Liver (tissue), 3 donors: ENCODE measurements around the gene URGCP.

Experiments
- EGR1 ChIP-seq, 2 donors: IDR thresholded peaks; 2 replicates each; pipeline ENCODE4 v1.6.1; 2016 to 2018; ENCODE audit warnings: antibody characterized with exemption in 2 of 2, low read depth in 2 of 2
- FOXA1 ChIP-seq: IDR thresholded peaks from 2 replicates; pipeline ENCODE4 v1.6.1; 2016; ENCODE audit warnings: antibody characterized with exemption
- GABPA ChIP-seq, 2 donors: IDR thresholded peaks in 1 of 2; conservative IDR thresholded peaks in 1 of 2; 2 replicates each; pipeline ENCODE4 v1.6.1; 2016; ENCODE audit warnings: antibody characterized with exemption in 2 of 2, mild to moderate bottlenecking in 1 of 2, moderate library complexity in 1 of 2
- JUND ChIP-seq, 2 donors: IDR thresholded peaks; 2 replicates each; pipeline ENCODE4 v1.6.1; 2016; ENCODE audit warnings: antibody characterized with exemption in 2 of 2
- RAD21 ChIP-seq, 2 donors: IDR thresholded peaks; 2 replicates each; pipeline ENCODE4 v1.6.1; 2016; ENCODE audit warnings: antibody characterized with exemption in 2 of 2, mild to moderate bottlenecking in 2 of 2
- RXRA ChIP-seq, 2 donors: IDR thresholded peaks; 2 replicates each; pipeline ENCODE4 v1.6.1; 2017 to 2018; ENCODE audit warnings: antibody characterized with exemption in 2 of 2, mild to moderate bottlenecking in 1 of 2
- TAF1 ChIP-seq: conservative IDR thresholded peaks from 2 replicates; pipeline ENCODE4 v1.6.1; 2016; ENCODE audit warnings: antibody characterized with exemption, mild to moderate bottlenecking
- YY1 ChIP-seq: IDR thresholded peaks from 2 replicates; pipeline ENCODE4 v1.6.1; 2016; ENCODE audit warnings: antibody characterized with exemption, mild to moderate bottlenecking
- TF ChIP-seq, protein P1 (sequence below): fragments of 150-350 bp; IDR thresholded peaks from 2 replicates; pipeline ENCODE4 v1.5.1; 2017; ENCODE audit warnings: improper control_type of control experiment, low read depth, low read length; ENCODE audit not compliant: missing input control
- TF ChIP-seq, protein P2 (sequence below): IDR thresholded peaks from 2 replicates; pipeline ENCODE4 v1.6.1; 2016; ENCODE audit warnings: antibody characterized with exemption
- TF ChIP-seq, protein P3 (sequence below): IDR thresholded peaks from 2 replicates; pipeline ENCODE4 v1.6.1; 2016; ENCODE audit warnings: antibody characterized with exemption, mild to moderate bottlenecking
- TF ChIP-seq, protein P4 (sequence below): IDR thresholded peaks from 2 replicates; pipeline ENCODE4 v1.6.1; 2016; ENCODE audit warnings: antibody characterized with exemption
- donor health status: healthy.
- donor health status: healthy.

DNA sequence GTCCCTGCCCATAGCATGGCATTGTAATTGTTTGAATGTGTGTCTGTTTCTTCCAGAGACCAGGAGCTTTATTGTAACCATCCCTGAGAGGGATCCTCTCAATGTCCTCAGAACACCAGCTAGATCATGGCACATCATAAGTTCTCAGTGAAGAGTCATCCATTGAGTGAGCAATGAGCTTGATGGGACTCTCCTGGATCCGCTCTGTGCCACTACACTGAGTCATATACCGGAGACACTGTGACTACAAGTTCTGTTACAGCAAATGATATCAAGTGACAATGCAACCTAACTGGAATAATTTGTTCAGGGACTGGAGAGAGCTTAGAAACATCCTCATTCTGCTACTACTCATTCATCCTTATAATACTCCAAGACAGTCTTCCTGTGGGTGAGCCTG is 62.1 kb downstream of the URGCP start:
- TF ChIP-seq JUND (IDR thresholded peaks at IDR 0.05) (no peak), EGR1 (IDR thresholded peaks at IDR 0.05; ENCODE audit: low read depth in 2 of 2) (no peak), YY1 (no peak), RAD21 (IDR thresholded peaks at IDR 0.05) (no peak), GABPA (IDR thresholded peaks at IDR 0.05 in 1 of 2, conservative IDR thresholded peaks at IDR 0.05 in 1 of 2) (no peak), TAF1 (no peak), RXRA (IDR thresholded peaks at IDR 0.05) (no peak), FOXA1 (no peak)
- TF ChIP-seq, protein P1, sequence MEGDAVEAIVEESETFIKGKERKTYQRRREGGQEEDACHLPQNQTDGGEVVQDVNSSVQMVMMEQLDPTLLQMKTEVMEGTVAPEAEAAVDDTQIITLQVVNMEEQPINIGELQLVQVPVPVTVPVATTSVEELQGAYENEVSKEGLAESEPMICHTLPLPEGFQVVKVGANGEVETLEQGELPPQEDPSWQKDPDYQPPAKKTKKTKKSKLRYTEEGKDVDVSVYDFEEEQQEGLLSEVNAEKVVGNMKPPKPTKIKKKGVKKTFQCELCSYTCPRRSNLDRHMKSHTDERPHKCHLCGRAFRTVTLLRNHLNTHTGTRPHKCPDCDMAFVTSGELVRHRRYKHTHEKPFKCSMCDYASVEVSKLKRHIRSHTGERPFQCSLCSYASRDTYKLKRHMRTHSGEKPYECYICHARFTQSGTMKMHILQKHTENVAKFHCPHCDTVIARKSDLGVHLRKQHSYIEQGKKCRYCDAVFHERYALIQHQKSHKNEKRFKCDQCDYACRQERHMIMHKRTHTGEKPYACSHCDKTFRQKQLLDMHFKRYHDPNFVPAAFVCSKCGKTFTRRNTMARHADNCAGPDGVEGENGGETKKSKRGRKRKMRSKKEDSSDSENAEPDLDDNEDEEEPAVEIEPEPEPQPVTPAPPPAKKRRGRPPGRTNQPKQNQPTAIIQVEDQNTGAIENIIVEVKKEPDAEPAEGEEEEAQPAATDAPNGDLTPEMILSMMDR = no peak
- TF ChIP-seq, protein P2, sequence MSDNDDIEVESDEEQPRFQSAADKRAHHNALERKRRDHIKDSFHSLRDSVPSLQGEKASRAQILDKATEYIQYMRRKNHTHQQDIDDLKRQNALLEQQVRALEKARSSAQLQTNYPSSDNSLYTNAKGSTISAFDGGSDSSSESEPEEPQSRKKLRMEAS = no peak
- TF ChIP-seq, protein P3, sequence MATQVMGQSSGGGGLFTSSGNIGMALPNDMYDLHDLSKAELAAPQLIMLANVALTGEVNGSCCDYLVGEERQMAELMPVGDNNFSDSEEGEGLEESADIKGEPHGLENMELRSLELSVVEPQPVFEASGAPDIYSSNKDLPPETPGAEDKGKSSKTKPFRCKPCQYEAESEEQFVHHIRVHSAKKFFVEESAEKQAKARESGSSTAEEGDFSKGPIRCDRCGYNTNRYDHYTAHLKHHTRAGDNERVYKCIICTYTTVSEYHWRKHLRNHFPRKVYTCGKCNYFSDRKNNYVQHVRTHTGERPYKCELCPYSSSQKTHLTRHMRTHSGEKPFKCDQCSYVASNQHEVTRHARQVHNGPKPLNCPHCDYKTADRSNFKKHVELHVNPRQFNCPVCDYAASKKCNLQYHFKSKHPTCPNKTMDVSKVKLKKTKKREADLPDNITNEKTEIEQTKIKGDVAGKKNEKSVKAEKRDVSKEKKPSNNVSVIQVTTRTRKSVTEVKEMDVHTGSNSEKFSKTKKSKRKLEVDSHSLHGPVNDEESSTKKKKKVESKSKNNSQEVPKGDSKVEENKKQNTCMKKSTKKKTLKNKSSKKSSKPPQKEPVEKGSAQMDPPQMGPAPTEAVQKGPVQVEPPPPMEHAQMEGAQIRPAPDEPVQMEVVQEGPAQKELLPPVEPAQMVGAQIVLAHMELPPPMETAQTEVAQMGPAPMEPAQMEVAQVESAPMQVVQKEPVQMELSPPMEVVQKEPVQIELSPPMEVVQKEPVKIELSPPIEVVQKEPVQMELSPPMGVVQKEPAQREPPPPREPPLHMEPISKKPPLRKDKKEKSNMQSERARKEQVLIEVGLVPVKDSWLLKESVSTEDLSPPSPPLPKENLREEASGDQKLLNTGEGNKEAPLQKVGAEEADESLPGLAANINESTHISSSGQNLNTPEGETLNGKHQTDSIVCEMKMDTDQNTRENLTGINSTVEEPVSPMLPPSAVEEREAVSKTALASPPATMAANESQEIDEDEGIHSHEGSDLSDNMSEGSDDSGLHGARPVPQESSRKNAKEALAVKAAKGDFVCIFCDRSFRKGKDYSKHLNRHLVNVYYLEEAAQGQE = no peak
- TF ChIP-seq, protein P4, sequence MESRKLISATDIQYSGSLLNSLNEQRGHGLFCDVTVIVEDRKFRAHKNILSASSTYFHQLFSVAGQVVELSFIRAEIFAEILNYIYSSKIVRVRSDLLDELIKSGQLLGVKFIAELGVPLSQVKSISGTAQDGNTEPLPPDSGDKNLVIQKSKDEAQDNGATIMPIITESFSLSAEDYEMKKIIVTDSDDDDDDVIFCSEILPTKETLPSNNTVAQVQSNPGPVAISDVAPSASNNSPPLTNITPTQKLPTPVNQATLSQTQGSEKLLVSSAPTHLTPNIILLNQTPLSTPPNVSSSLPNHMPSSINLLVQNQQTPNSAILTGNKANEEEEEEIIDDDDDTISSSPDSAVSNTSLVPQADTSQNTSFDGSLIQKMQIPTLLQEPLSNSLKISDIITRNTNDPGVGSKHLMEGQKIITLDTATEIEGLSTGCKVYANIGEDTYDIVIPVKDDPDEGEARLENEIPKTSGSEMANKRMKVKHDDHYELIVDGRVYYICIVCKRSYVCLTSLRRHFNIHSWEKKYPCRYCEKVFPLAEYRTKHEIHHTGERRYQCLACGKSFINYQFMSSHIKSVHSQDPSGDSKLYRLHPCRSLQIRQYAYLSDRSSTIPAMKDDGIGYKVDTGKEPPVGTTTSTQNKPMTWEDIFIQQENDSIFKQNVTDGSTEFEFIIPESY = no peak
